Measurements from ENCODE around the gene PLCB1.

DNA sequence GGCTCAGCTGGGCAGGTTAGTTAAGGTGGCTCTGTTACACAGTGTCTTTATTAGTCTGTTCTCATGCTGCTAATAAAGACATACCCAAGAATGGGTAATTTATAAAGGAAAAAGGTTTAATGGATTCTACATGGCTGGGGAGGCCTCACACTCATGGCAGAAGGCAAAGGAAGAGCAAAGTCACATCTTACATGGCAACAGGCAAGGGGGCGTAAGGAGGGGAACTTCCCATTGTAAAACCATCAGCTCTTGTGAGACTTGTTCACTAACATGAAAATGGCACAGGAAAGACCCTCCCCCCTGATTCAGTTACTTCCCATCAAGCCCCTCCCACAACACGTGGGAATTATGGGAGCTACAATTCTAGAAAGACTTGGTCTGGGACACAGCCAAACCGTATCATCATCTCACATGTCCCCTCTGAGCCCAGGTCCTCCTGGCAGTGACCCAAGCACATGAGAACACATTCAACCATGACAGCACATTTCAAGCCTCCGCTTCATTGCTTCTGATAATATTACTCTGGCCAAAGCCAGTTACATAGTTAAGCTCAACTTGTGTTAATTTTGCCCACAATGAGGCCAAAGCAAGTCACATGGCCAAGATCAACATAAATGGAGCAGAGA, 383.9 kb downstream of the PLCB1 start:
- TF ChIP-seq, protein P1, sequence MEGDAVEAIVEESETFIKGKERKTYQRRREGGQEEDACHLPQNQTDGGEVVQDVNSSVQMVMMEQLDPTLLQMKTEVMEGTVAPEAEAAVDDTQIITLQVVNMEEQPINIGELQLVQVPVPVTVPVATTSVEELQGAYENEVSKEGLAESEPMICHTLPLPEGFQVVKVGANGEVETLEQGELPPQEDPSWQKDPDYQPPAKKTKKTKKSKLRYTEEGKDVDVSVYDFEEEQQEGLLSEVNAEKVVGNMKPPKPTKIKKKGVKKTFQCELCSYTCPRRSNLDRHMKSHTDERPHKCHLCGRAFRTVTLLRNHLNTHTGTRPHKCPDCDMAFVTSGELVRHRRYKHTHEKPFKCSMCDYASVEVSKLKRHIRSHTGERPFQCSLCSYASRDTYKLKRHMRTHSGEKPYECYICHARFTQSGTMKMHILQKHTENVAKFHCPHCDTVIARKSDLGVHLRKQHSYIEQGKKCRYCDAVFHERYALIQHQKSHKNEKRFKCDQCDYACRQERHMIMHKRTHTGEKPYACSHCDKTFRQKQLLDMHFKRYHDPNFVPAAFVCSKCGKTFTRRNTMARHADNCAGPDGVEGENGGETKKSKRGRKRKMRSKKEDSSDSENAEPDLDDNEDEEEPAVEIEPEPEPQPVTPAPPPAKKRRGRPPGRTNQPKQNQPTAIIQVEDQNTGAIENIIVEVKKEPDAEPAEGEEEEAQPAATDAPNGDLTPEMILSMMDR (IDR thresholded peaks at IDR 0.05), result no peak
- TF ChIP-seq POLR2A (IDR thresholded peaks at IDR 0.05), result no peak

Data from uterus (tissue), 2 donors.